GM20000 (cell line): ENCODE results near the gene MTCH2.

ENCODE experiments used
- DNase-seq: peaks from one replicate; pipeline ENCODE4 v3.0.0; 2012; ENCODE audit warnings: low spot score
- CTCF ChIP-seq: IDR thresholded peaks from 2 replicates; pipeline ENCODE4 v1.5.1; 2012; ENCODE audit warnings: mild to moderate bottlenecking, control low read depth; ENCODE audit errors: extremely low read depth, missing control alignments

Gene MTCH2

DNA sequence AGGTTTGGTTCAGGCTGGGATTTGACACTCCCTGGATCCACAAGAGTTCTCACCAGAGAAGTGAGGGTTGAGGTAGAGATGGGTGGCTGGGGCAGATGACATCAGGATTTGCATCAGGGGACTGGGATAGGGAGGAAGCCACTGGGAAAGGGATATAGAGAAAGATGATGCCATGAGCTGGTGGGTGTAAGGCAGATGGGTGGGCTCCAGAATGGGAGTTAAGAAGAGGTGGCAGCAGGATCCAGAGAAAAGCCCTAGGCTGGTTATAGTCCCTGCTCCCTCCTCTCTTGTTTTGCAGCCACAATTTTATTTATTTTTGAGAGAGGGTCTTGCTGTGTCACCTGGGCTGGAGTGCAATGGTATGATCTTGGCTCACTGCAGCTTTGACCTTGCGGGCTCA, 46.4 kb downstream of the MTCH2 start:
- no peak for TF ChIP-seq CTCF
- no peak for DNase-seq

DNA sequence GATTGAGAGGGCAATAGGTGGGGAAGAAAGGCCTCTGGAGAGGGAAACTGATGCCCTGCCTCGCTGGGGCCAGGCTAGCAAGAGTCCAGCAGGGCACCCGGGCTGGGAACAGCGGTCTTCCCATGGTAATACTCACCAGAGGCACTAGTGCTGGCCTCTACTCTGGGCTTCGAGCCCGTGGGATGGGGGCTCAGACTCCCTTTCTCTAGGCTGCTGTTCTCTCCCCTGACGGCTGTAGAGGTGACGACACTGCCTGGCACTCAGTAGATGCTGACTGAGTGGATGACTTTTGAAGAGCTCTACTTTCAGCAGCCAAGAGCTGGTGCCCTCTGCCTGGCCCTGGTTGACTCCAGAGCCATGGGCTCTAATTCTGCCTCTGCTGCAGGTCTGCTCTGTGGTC, 47.3 kb downstream of the MTCH2 start:
- no peak for TF ChIP-seq CTCF
- DNase-seq = no peak

GRCh38 chr11:47593934-47594855, 48.2 kb downstream of the MTCH2 start, which contains the start of gene C1QTNF4:
Gene C1QTNF4, minus strand, starts transcription at chr11:47594411. Its CDS starts 3,601 bp downstream, at chr11:47590810.
- DNase-seq = no peak
- TF ChIP-seq CTCF = no peak

DNA sequence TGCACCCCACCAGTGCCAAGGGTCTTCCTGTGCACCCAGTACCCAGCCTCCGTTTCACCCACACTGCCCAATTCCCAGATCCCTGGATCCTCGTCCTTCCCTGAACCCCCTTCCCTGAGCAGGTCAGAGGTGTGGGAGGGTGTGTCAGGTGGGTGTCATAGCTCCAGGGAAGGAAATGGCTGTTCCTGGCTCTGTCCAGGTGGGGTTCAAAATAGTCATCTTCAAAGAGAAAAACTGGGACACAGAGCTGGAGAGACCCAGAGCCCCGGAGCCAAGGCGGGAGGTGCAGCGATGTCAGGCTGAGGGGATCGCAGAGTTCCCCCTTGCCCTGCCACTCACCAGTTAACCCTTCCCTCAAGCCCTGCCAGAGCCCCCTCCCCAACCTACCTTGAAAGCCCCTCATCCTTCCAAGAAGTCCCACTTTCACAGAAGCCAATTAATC, 48.8 kb downstream of the MTCH2 start:
- TF ChIP-seq CTCF = no peak
- no peak for DNase-seq

DNA sequence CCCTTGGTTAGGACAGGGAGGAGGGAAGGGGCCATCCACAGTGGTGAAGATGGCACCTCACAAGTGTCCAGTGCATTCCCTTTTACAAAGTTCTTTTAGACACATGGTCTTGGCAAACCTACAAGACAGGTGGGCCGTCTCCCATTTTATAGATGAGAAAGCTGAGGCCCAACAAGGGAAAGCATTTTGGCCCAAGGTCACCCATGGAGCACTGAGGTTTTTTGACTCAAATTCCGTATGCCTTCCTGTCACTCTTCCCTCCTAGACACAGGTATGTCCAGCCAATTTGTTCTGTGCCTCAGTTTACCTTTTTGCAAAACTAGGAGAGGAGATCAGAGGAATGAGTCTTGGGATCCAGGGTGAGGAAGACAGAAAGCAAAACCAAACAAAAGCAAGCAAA, 49.4 kb downstream of the MTCH2 start:
- TF ChIP-seq CTCF = no peak
- no peak for DNase-seq

DNA sequence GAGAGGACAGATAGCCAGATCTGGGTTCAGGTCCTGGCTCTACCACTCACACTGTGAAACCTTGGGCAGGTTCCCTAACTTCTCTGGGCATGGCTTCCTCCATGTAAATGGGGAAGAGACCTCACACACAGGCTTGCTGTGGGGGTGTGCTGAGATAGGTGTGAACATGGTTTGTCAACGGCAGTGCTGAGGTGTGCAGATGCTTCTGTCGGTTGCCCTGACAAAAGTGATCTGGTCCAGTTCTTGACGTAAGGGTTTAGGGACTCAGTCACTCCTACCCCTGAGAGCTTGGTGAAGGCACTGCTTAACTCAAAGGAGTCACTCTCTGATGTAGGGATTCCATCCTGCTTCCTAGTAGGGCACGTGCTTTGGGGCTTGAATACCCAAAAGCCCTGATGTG, 50.1 kb downstream of the MTCH2 start:
- peak; percentile 46 for DNase-seq
- no peak for TF ChIP-seq CTCF

DNA sequence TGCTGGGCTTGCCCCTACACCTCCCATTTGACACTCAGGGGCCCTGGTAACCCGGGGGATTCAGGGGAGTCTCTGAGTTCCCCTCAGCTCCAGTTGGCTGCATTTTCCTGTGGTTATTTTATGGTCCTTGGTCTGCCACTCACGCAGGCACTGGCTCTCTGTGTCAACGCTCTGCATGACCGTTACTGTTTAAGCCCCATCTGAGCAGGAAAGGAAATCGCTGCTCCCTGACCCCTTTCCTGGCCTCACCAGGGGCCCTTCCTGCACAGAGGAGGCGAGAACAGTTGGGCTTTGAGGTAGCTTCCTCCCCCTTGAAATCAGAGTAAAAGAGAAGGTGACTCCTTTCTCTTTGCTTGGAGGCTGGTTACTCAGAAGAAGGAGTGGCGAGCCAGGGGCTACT, 50.6 kb downstream of the MTCH2 start:
- no peak for TF ChIP-seq CTCF
- DNase-seq = peak; percentile 69
